Stimulated activated CD8-positive, alpha-beta memory T cell treated with anti-CD3 and anti-CD28 coated beads, Interleukin-15, amount 100 ng/mL, for 4 hours (primary cell): ENCODE results near the gene KCNC4.

Experiments used
- DNase-seq, 2 donors: peaks; one replicate each; pipeline ENCODE4 v3.0.0-alpha.2; 2020; ENCODE audit warnings: low read depth in 2 of 2

Gene KCNC4

DNA sequence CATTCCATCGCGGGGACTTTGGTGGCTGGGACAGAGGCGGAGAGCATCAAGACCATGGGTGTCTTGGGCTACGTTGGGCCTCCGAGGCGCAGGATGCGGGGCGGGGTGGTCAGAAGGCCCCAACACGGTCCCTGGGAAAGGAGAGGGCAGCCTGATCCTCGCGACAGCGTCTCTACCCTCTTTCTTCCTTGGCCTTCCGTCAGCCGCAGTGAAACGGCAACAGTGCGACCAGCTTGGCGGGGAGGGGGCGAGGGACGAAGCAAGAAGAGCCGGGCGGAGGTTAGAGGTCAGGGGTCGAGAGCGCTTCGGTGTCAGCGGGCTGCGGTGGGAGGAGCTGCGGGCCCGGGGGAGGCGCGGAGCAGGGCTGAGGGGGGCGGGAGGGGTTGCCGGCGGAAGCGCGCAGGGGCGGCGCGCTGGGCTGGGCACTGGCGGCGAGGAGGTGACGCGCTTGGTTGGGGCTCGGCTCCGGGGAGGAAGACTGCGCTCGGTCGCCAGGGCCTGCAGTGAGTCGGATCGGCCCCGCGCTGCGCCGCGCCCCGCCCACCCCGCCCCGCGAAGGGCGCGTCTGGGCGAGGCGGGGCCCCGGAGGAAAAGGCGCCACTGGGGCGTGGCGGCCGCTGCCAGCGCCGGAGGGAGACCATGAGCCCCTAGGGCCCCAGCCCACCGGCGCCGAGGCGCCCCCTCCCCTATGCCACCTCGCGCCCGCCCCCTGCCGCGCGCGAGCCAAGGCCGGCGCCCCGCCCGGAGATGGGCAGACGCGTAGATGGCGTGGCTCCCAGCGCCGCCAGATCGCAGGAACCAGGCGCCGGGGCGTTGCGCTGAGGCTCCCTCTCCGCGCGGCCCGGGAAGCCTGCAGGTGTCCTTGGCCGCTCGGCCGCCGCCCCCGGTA lies at the start of gene KCNC4:
KCNC4 (plus strand) TSS at position 600 of the 889 bp plus-strand sequence. CDS start 1,186 bp downstream, outside the sequence.
- DNase-seq: peak; percentile 84 to 89

DNA sequence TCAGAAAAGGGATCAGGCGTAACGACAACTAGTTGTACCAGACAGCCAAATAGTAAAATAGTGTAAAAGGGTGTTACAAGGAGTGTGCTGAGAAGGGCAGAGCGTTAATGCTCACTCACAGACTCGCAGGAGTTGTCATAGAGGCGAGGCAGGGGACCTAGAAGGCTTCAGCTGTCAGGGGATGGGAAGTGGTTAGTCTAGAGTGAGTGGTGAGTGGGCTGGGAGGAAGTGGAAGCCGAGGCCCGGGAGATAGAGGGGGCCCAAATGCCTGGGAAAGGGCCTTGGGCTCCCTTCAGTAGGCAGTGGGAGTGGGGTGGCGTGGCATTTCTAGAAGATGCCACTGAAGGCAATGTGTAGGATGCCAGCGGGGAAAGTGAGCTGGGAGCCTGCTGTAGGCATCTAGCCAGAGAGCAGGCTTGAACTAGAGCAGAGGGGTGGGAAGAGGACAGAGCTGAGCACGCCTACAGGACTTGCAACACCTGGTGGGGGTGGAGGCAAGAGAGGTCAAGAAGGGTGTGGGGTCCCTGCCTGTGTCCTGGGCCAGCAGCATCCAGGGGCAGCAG lies 49.5 kb upstream of the KCNC4 start:
- DNase-seq: no peak

GRCh38 chr1:110161165-110161564 lies 48.9 kb upstream of the KCNC4 start:
- DNase-seq: no peak

DNA sequence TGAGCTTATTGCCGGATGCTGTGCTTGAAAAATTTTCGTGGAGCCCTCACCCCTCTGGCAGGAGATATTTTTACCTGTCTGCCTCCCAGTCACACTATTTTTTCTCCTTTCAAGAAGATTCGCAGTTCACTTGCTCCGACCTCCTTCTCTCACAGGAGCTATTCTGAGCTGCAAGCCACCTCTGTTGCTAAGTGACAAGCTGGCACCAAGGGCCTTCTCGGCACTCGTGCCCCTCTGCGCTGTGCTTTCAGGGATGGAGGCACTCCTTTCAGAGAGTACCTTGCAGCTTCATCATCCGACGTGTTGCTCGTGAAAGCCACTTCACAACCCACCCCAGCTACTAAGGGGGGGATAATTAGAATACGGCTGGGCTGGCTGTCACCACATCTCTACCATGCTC lies 48.3 kb upstream of the KCNC4 start:
- DNase-seq: no peak

DNA sequence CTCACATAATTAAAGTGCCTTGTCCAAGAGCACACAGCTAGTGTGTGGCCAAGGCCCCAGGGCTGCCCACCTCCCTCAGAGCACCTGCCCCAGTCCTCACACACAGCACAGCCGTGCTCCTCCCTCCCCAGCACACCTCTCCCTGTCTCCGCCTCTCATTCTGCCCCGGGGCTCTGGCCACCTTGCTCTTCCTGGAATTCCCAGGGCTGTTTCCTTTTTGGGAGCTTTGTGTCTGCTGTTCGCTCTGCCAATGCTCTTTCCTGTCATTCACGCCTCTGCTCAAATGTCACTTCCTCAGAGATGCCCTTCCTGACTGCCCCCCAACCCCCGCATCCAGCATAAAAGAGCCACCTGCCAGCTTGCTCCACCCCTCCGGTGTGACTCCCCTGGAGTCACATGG lies 46.5 kb upstream of the KCNC4 start:
- no peak for DNase-seq

DNA sequence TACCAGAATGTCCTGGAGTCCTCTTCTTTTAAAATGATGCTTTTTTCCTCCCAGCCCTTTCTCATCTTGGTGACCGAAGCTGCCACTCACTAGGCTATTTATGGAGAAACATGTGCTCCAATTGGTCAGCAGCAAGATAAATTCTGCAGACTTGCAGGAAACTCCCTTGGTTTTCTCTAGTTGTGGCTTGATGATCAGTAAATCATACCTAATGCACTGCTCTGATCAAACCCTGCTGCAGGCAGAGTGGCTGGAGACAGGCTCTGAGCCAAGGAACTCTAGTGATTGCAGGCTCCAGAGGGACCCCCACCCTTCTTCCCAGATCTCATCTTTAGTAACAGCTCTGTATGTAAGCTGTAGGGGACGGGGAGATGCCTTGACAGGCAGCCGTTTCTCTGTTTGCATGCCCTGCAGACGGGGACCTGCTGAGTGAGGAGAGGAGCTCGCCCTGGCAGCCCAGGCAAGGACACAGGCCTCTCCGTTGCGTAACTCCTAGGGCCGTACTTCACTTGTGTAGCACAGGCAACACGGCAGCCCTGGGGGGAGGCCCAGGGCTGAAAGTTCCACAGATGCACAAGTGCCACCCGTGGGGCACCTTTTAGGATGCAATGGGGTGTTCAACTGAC lies 45.3 kb upstream of the KCNC4 start:
- no peak for DNase-seq

- DNase-seq: no peak
Observed at GRCh38 chr1:110165761-110166231, 44.3 kb upstream of the KCNC4 start.

DNA sequence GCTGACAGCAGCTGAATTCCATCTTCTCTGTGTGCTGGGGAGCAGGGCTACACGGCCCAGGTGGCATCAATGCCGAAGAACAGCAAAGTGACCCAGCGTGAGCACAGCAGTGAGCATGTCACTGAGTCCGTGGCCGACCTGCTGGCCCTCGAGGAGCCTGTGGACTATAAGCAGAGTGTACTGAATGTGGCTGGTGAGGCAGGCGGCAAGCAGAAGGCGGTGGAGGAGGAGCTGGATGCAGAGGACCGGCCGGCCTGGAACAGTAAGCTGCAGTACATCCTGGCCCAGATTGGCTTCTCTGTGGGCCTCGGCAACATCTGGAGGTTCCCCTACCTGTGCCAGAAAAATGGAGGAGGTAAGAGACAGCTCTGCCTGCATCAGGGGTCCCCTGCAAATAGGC lies 43.3 kb upstream of the KCNC4 start:
- DNase-seq: no peak

GRCh38 chr1:110170766-110171733 lies 39.1 kb upstream of the KCNC4 start:
- DNase-seq: no peak

GRCh38 chr1:110172001-110172400 lies 38.1 kb upstream of the KCNC4 start:
- no peak for DNase-seq

DNA sequence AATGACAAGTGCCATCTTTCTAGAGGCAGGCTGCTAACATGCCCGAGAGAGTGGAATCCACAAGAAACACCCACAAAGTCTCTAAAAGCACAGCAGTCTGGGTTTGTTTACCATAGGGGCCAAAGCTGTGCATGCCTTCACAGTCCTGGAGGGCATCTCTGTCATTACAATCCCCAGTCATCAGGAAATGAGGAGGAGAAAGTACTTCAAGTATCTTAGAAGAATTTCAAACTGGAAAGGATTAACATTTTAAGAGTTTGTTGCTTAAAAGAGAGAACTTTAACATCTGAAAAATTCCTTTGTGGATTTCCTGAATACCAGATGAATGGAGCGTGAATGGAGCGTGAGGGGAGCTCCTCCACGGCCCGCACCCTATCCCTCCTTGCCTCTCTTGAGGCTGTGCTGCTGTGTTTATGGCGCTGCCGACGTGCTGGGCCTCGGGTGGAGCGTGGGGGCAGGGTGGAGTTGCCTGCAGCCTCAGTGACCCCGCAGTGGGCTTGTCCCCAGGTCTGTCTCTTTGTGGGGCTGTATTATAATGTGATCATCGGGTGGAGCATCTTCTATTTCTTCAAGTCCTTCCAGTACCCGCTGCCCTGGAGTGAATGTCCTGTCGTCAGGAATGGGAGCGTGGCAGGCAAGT lies 36.5 kb upstream of the KCNC4 start:
- no peak for DNase-seq

DNA sequence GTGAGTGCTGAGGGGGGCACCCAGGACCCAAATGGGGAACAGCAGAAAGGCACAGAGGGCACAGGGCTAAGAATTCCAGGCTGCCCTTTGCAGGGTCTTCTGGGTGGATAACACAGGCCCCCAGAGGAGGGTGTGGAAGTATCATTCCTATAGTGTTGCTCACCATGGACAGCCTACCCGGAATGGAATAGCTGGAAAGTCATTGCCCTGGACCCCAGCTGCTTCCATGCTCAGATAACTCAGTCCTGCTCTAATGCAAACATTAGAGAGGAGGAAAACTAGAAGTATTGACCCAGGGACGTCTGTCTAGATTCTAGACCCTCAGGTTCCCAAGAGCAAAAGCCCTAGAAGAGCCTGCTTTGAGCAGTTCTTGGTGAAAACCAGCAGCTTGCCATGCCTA lies 35.2 kb upstream of the KCNC4 start:
- no peak for DNase-seq

DNA sequence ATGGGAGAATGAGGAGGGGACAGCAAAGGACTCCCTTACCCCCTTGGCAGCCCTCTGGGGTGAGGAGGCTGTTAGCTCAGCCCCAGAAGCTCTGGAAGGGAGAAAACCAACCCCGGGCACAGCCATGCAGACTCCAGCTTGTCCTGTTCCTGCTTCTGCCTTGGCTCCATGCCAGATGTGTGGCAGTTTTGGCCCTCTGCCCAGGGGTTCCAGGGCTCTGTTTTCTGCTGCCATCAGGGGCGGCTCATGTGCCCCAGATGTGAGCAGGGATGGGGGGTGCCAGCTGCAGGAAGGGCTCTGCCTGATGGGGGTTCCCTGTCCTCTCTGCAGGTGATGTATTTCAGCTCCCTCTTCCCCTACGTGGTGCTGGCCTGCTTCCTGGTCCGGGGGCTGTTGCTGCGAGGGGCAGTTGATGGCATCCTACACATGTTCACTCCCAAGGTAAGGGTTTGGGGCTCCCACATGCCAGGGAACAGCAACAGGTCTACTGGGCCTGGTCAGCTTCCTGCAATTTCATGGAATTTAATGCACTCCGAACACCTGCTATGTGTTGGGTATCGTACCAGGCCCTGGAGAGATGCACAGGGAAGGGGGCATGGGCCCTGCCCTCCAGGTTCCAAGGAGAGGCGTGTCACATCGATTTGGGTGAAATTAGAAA lies 33.7 kb upstream of the KCNC4 start:
- no peak for DNase-seq

DNA sequence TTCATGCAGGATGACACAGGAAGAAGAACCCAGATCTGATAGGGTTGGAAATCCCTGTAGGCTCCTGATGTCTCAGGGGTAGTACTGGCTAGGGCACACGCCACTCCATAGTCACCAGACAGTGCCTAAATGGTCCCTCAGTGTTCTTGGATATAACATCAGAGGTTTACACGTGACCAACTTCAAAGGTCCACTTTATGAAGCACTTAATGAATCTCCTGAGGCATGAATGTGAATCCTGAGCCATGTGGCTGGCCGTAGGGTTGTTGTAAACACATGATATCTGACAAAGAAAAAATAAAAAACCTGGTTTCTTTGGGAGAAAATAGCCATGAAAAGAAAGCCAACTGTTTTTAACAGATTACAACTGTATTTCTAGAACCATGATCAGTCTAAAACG lies 32.3 kb upstream of the KCNC4 start:
- no peak for DNase-seq

GRCh38 chr1:110183642-110184167 lies 26.4 kb upstream of the KCNC4 start:
- DNase-seq: no peak

GRCh38 chr1:110184446-110184845 lies 25.7 kb upstream of the KCNC4 start:
- no peak for DNase-seq

- no peak for DNase-seq
Observed at GRCh38 chr1:110185181-110185580, 24.9 kb upstream of the KCNC4 start.

DNA sequence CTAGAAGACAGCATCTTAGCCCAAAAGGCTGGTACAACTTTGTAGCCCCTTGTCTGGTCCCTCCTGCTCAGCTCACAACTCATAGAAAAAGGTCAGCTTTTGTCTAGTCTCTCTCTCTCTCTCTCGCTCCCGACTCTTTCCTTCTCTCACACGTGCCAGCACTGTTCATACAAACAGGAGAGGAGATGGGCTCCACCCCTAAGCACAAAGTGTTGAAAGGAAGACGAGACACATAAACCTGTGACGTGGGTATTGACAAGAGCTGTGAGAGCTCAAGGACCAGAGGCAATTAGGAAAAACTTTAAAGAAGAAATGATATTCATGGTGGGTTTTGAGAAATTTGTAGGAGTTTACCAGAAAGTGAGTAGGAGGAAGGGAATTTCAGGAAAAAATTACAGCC lies 23.6 kb upstream of the KCNC4 start:
- no peak for DNase-seq

- DNase-seq: no peak
Observed at GRCh38 chr1:110187139-110187890, 22.8 kb upstream of the KCNC4 start.
